ENCODE results near the gene DGKI.

The DGKI gene

GRCh38 chr7:137871170-137871915 is 24.6 kb upstream of the DGKI start:
- no peak for DNase-seq

DNA sequence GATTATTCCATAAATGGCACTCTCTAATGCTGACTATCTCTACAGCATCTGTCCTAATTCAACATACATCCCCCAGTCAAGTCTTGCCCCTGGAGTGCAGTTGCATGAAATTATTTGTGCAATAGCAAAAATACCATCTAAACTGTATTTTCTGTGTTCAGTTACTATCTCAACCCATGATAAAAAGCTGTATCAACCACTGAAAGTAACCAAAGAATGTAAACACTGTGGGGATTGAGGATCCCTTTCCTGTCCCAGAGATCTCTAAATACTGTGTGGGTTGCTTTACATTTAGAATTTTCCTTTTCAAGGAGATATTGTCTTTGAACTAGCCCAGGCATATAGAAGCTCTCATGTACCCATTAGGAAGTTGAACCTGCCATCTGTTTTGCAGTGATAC is 23.9 kb upstream of the DGKI start:
- DNase-seq, result no peak

DNA sequence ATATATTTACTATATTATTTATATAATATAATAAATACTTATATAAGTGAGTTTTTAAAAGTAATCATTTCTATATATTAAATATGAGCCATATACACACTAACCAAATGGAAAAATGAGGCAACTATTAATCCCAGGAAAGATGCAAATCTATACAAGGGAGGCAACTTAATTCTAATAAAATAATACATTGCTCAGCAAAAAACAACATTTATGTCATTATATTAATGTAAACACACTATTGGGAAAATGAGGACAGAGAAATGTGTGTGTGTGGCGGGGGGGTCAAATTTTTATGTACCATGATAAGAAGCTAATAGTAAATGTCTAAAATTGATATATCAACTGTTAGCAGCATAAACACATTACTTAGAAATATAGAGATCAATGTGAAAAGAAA is 23.3 kb upstream of the DGKI start:
- DNase-seq, result no peak

- no peak for DNase-seq
Observed at GRCh38 chr7:137869260-137869659, 22.5 kb upstream of the DGKI start.

DNA sequence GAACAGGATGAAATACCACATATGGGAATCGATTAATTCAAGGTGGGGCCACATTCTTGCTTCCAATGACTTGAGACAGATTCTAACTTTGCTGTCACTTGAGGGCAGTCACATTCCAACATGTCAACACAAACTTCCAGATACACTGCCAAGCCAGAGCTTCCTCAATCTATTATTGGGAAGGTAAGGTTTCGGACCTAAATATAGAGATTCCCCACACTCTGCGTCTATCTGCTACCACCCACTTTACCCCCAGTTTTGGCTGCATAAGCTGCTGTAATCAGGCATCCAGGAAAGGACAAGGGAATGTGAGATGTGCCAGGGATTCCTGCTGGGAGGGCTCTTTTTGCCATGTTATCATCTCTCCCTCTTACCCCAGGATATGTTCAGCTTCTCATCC is 20.5 kb upstream of the DGKI start:
- DNase-seq, result no peak

GRCh38 chr7:137865764-137866163 is 19.0 kb upstream of the DGKI start:
- no peak for DNase-seq

GRCh38 chr7:137862964-137863363 is 16.2 kb upstream of the DGKI start:
- DNase-seq, result no peak

GRCh38 chr7:137862358-137862757 is 15.6 kb upstream of the DGKI start:
- no peak for DNase-seq

GRCh38 chr7:137860542-137860941 is 13.8 kb upstream of the DGKI start:
- DNase-seq, result no peak

- DNase-seq, result no peak
Observed at GRCh38 chr7:137853053-137853452, 6.3 kb upstream of the DGKI start.

GRCh38 chr7:137852108-137852507 is 5.3 kb upstream of the DGKI start:
- no peak for DNase-seq

DNA sequence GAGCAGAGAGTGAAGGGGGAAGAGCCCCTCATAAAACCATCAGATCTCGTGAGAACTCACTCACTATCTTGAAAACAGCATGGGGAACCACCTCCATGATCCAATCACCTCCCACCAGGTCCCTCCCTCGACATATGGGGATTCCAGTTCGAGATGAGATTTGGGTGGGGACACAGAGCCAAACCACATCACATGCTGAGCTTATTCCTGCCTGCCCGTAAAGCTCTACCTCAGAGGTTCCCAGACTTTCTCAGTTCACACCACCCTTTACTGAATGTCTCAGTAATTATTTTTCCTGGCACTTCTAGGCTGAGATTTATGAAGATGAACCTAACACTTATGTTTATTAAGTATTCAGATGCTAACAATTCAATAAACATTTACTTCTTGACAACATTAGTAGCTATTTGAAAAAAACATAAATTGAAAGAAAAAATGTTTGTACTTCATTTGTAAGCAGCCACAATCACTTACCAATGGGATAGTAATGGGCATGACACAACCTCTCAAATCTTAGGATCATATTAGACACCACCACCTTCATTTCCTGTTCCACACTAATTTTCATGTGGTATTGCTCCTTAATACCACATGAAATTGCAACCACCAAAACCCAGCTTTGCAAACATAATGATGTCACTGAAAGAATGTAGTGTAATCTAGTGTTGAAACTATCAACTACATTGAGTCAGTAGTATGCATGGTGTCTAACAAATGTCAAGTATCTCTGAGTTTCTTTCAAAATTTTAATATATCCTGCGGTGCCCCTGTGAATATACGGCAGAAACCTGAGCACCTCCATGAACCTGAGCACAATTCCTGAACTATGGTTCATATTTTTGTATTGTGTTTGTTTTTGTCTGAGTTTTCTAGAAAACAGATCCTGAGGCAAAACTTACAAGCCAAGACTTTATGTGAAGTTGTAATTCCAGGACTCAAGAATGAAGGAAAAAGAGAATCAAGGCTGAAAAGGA is 4.5 kb upstream of the DGKI start:
- no peak for DNase-seq

GRCh38 chr7:137850571-137850970 is 3.8 kb upstream of the DGKI start:
- DNase-seq, result no peak

- DNase-seq, result no peak
Observed at GRCh38 chr7:137848095-137848494, 1.3 kb upstream of the DGKI start.

DNA sequence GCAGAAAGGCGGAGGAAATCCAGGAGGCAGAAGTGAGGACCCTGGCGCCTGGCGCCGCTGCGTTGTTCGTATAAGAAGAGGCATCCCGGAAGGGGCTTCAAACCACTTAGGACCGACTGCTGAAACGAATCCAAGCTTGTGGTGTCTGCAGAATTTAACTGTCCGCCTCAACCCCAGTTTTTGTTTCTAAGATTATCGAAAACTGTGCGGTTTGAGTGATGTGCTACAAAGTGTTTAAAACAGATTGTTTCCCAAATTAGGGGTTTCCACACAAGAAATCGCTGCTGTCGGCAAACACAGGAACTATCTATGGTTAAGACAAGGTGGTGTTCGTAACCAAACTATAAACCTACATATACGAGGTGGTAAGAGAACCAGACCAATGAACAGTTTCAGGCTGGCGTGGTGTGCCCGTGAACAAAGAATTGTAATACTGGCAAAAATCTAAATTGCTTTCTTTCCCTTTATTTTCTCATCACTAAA is 835 bp upstream of the DGKI start:
- no peak for DNase-seq

- no peak for DNase-seq
Observed at GRCh38 chr7:137846549-137846826, 286 bp downstream of the DGKI start.

DNA sequence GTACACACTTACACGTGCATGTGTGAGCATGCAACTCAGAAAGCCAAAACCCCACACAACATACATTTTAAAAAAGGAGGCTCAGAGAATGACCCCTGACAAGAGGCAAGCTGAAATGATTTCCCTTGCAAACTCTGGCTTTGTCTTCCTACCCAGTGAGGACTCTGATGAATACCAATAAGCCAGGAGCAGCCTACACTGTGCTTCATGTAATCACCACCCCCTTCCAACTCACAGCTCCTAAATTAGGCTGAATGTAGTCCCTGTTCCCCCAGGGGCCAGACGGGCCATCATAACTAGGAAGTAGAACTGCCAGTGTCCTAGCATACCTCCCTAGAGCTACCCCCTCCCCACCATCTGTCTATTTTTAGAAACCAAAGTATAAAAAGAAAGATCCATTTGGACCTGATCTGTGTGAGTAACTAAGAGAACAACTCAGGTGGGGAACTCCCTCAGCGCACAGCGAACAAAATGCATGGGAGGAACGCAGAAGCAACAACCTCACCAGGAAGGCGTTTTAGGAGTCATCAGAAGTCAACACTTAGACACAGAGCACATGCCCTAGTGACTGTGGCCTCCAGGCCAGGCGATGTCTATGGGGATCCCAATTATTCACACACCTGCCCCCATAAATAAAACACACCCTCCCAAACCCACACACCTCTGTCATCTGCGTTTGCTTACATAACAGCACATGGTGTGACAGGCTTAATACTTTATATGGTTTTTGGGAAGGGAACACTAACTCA is 1.9 kb downstream of the DGKI start:
- no peak for DNase-seq

DNA sequence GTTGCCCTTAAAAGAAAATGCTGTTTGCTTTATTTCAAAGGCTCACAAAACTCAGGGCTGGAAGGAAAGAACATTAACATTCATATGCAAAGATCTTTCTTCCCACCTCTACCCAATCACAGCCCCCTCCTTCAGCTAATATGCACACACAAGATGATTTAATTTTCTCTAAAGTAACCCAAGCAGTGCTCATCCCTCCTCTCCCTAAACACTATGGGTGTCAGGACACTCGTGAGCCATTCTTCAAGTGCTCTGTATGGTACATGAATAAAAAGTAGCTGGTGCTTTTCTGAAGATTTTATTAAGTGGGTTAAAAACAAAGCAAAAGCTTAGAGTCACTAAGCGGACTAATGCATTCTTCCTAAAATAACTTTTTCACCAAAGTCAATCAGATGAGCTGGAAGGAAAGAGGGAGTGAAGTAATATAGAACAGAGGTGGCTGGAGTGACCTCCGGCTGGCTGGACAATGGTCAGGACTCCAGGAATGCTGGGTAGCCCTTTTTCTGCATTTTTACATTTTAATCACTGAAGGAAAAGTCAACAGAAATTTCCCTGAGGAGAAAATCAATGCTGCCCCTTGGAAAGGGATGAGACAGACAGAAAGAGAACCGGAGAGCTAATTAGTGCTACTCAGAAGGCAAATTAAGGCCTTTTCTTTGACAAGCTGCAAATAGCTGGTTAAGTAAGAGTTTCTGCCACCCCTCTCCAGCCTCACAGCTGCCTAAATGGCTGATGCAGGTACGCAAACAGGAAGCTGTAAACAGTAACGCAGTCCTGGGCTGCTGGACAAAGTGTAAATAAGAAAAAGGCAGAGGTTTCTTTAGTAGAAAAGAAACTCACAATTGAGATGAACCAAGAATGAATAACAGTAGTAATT is 6.6 kb downstream of the DGKI start:
- no peak for DNase-seq

DNA sequence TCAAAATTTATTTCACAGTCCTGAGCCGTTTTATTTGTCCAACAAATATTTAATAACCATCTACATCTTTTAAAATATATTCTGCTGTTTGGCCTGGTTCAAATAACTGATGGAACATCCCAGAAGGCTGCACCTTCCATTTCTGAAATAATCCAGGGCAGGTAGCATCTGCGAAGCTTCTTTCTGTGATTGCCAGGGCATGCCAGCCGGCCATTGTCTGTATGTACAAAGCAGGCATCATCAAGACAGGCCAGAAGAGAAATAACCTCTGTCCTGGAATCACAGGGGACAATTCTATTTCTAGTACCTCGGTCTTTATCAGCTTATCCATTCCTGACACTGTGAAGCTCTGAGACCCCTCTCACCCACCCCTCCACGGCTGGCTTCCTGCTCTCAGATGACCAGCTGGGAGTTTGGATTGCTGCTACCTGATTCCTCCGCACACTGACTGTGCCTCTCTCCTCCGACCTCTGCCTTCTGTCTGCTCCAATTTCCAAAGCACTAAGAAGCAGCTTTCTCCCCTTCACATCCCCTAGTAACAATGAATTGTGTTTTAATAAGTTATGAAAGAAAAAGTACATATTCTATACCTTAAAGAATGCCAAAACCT is 8.0 kb downstream of the DGKI start:
- no peak for DNase-seq

DNA sequence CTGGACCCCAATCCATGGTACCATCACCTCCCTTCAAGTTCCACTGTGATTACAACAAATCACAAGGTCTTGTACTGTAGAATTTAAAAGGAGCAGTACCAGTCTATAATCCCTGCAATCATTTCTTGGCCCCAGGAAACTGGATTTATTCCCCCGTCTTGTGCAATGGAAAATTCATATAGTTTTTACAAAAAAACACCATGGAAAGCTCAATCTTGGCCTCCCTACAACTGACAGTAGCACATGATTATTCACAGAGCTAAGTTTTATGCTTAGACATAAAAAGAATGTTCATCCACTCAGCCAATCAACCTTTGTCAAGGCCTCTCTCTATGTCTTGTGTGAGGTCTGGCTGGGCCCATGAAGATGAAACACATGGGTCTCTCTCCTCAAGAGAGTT is 10.2 kb downstream of the DGKI start:
- no peak for DNase-seq

GRCh38 chr7:137836113-137836509 is 10.7 kb downstream of the DGKI start:
- no peak for DNase-seq

GRCh38 chr7:137835486-137836112 is 11.2 kb downstream of the DGKI start:
- DNase-seq, result no peak

Measured in NCI-H187 treated with DMSO at 0.1 percent for 48 hours (cell line).